Liver (tissue), 9 donors: ENCODE data around the gene POLDIP3. TPM values are rescaled to one million over a fixed set of nuclear protein-coding genes. Genes with fewer than 3 reads are reported as not detected.

ENCODE experiments used
- DNase-seq: peaks from one replicate; pipeline ENCODE4 v3.0.0-alpha.2; 2017; ENCODE audit warnings: low spot score
- H3K27ac ChIP-seq, 2 donors: one replicate each; pipeline ENCODE4 v1.7.0; 2013; ENCODE audit warnings: inconsistent platforms in 2 of 2, low read length in 2 of 2, control low read depth in 1 of 2, low read depth in 1 of 2, mild to moderate bottlenecking in 1 of 2
- H3K27me3 ChIP-seq, 4 donors: one replicate each; pipeline versions ENCODE4 v1.6.1 to v1.7.0; 2013; ENCODE audit warnings: low read length in 3 of 4, inconsistent platforms in 1 of 4, mild to moderate bottlenecking in 1 of 4, moderate library complexity in 1 of 4; ENCODE audit not compliant: control insufficient read depth in 4 of 4, insufficient read depth in 4 of 4
- H3K36me3 ChIP-seq, 4 donors: one replicate each; pipeline versions ENCODE4 v1.6.1 to v1.7.0; 2013; ENCODE audit warnings: low read length in 3 of 4, mild to moderate bottlenecking in 3 of 4, low read depth in 1 of 4, moderate library complexity in 1 of 4; ENCODE audit not compliant: control insufficient read depth in 4 of 4, insufficient read depth in 3 of 4
- H3K4me1 ChIP-seq, 4 donors: one replicate each; pipeline versions ENCODE4 v1.6.1 to v1.7.0; 2013; ENCODE audit warnings: low read length in 3 of 4, mild to moderate bottlenecking in 3 of 4, moderate library complexity in 1 of 4; ENCODE audit not compliant: control insufficient read depth in 4 of 4, insufficient read depth in 4 of 4
- H3K4me3 ChIP-seq, 3 donors: one replicate each; pipeline versions ENCODE4 v1.6.1 to v1.7.0; 2013; ENCODE audit warnings: low read length in 3 of 3, control low read depth in 1 of 3, low read depth in 1 of 3, mild to moderate bottlenecking in 1 of 3
- H3K9ac ChIP-seq, 2 donors: one replicate each; pipeline ENCODE4 v1.7.0; 2013; ENCODE audit warnings: low read length in 2 of 2, mild to moderate bottlenecking in 2 of 2, moderate library complexity in 2 of 2, control low read depth in 1 of 2, low read depth in 1 of 2
- H3K9me3 ChIP-seq, 4 donors: one replicate each; pipeline versions ENCODE4 v1.6.1 to v1.7.0; 2013; ENCODE audit warnings: low read length in 3 of 4; ENCODE audit not compliant: control insufficient read depth in 4 of 4
- EGR1 ChIP-seq, 2 donors: IDR thresholded peaks; 2 replicates each; pipeline ENCODE4 v1.6.1; 2016 to 2018; ENCODE audit warnings: antibody characterized with exemption in 2 of 2, low read depth in 2 of 2
- FOXA1 ChIP-seq: IDR thresholded peaks from 2 replicates; pipeline ENCODE4 v1.6.1; 2016; ENCODE audit warnings: antibody characterized with exemption
- FOXA2 ChIP-seq: IDR thresholded peaks from 2 replicates; pipeline ENCODE4 v1.6.1; 2016; ENCODE audit warnings: antibody characterized with exemption
- GABPA ChIP-seq, 2 donors: IDR thresholded peaks in 1 of 2; conservative IDR thresholded peaks in 1 of 2; 2 replicates each; pipeline ENCODE4 v1.6.1; 2016; ENCODE audit warnings: antibody characterized with exemption in 2 of 2, mild to moderate bottlenecking in 1 of 2, moderate library complexity in 1 of 2
- HNF4A ChIP-seq, 2 donors: conservative IDR thresholded peaks; 2 replicates each; pipeline ENCODE4 v1.6.1; 2016; ENCODE audit warnings: antibody characterized with exemption in 2 of 2, mild to moderate bottlenecking in 2 of 2
- HNF4G ChIP-seq: IDR thresholded peaks from 2 replicates; pipeline ENCODE4 v1.6.1; 2016; ENCODE audit warnings: antibody characterized with exemption
- JUND ChIP-seq, 2 donors: IDR thresholded peaks; 2 replicates each; pipeline ENCODE4 v1.6.1; 2016; ENCODE audit warnings: antibody characterized with exemption in 2 of 2
- RAD21 ChIP-seq, 2 donors: IDR thresholded peaks; 2 replicates each; pipeline ENCODE4 v1.6.1; 2016; ENCODE audit warnings: antibody characterized with exemption in 2 of 2, mild to moderate bottlenecking in 2 of 2
- REST ChIP-seq: IDR thresholded peaks from 2 replicates; pipeline ENCODE4 v1.6.1; 2016; ENCODE audit warnings: antibody characterized with exemption, mild to moderate bottlenecking
- RXRA ChIP-seq, 2 donors: IDR thresholded peaks; 2 replicates each; pipeline ENCODE4 v1.6.1; 2017 to 2018; ENCODE audit warnings: antibody characterized with exemption in 2 of 2, mild to moderate bottlenecking in 1 of 2
- SP1 ChIP-seq: IDR thresholded peaks from 2 replicates; pipeline ENCODE4 v1.6.1; 2018; ENCODE audit warnings: antibody characterized with exemption, mild to moderate bottlenecking
- YY1 ChIP-seq: IDR thresholded peaks from 2 replicates; pipeline ENCODE4 v1.6.1; 2016; ENCODE audit warnings: antibody characterized with exemption, mild to moderate bottlenecking
- ZBTB33 ChIP-seq: IDR thresholded peaks from 2 replicates; pipeline ENCODE4 v1.6.1; 2016; ENCODE audit warnings: antibody characterized with exemption
- WGBS: extraction: QIAGEN DNeasy Blood & Tissue Kit; methylation state at CpG from one replicate; pipeline ENCODE4 v1.1.7; 2013; 5-methylcytosine and 5-hydroxymethylcytosine counted together
- polyA plus RNA-seq, 2 donors: library from polyadenylated mRNA; stranded (reverse) in 1 of 2; unstranded in 1 of 2; fragments of 200-250 nt in 1 of 2; fragments of >200 nt in 1 of 2; fragmentation: Nextera tagmentation in 1 of 2; extraction: Ambion mirVana in 1 of 2; gene quantifications; one replicate each; pipeline versions ENCODE4 v1.2.1 to v1.2.3, GENCODE V29; 2013 to 2015
- total RNA-seq, 2 donors: library from RNA; depleted of rRNA; stranded (reverse); fragments of >200 nt; gene quantifications; one replicate each; pipeline ENCODE4 v1.2.3, GENCODE V29; 2014
- TF ChIP-seq, protein P1 (sequence below): fragments of 150-350 bp; IDR thresholded peaks from 2 replicates; pipeline ENCODE4 v1.5.1; 2017; ENCODE audit warnings: improper control_type of control experiment, low read depth, low read length; ENCODE audit not compliant: missing input control
- TF ChIP-seq, protein P2 (sequence below): IDR thresholded peaks from 2 replicates; pipeline ENCODE4 v1.6.1; 2016; ENCODE audit warnings: antibody characterized with exemption
- donor health status: healthy.
- donor health status: healthy.
- donor health status: healthy.
- donor health status: healthy.
- donor health status: healthy.

The POLDIP3 gene
- total and polyA plus RNA-seq, 4 donors: 14.6 to 22.5 (median 18.0) TPM

GRCh38 chr22:42587588-42588175 lies 27.0 kb downstream of the POLDIP3 start:
- H3K27ac ChIP-seq: no peak overlapping the region
- WGBS: 89% methylated on average over 5 of the region's 5 CpGs

DNA sequence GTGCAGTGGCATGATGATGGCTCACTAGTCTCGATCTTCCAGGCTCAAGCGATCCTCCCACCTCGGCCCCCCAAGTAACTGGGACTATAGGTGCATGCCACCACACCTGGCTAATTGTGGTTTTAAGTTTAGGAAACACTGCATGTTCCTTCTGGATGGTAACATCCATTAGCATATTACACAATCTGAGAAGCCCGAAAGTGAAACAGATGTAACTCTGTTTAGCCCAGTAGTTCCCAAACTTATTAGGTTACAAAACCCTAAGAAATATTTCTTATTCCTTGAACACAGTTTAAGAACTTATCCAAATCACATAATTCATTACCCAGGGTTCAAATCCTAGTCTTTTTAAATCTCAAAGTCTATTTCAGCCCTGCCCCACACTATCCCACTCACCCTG lies 28.3 kb downstream of the POLDIP3 start:
- Histone ChIP-seq H3K36me3 (peaks cover 21 to 64% (median 33%) of the 10 kb centered on the region in 4 donors), H3K9me3 (no peaks in the 10 kb centered on the region), H3K9ac (no peak overlapping the region), H3K27ac (no peak overlapping the region), H3K4me3 (no peak overlapping the region), H3K27me3 (no peaks in the 10 kb centered on the region), H3K4me1 (peaks cover 0 to 6% (median 2%) of the 10 kb centered on the region in 4 donors)
- WGBS: 93% methylated on average over 4 of the region's 4 CpGs
- TF ChIP-seq SP1: no peak
- no peak for TF ChIP-seq JUND (IDR thresholded peaks at IDR 0.05)
- TF ChIP-seq, protein P1, sequence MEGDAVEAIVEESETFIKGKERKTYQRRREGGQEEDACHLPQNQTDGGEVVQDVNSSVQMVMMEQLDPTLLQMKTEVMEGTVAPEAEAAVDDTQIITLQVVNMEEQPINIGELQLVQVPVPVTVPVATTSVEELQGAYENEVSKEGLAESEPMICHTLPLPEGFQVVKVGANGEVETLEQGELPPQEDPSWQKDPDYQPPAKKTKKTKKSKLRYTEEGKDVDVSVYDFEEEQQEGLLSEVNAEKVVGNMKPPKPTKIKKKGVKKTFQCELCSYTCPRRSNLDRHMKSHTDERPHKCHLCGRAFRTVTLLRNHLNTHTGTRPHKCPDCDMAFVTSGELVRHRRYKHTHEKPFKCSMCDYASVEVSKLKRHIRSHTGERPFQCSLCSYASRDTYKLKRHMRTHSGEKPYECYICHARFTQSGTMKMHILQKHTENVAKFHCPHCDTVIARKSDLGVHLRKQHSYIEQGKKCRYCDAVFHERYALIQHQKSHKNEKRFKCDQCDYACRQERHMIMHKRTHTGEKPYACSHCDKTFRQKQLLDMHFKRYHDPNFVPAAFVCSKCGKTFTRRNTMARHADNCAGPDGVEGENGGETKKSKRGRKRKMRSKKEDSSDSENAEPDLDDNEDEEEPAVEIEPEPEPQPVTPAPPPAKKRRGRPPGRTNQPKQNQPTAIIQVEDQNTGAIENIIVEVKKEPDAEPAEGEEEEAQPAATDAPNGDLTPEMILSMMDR: no peak
- no peak for TF ChIP-seq GABPA (IDR thresholded peaks at IDR 0.05 in 1 of 2, conservative IDR thresholded peaks at IDR 0.05 in 1 of 2)
- no peak for TF ChIP-seq YY1
- TF ChIP-seq HNF4A (conservative IDR thresholded peaks at IDR 0.05): no peak
- TF ChIP-seq, protein P2, sequence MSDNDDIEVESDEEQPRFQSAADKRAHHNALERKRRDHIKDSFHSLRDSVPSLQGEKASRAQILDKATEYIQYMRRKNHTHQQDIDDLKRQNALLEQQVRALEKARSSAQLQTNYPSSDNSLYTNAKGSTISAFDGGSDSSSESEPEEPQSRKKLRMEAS: no peak
- no peak for TF ChIP-seq RXRA (IDR thresholded peaks at IDR 0.05)
- TF ChIP-seq HNF4G: no peak
- TF ChIP-seq FOXA1: no peak
- TF ChIP-seq EGR1 (IDR thresholded peaks at IDR 0.05; ENCODE audit: low read depth in 2 of 2): no peak
- TF ChIP-seq ZBTB33: no peak
- no peak for TF ChIP-seq REST
- no peak for TF ChIP-seq RAD21 (IDR thresholded peaks at IDR 0.05)
- no peak for DNase-seq

More at GRCh38 chr22:42587588-42588175, 27.0 kb downstream of the POLDIP3 start:
- Histone ChIP-seq H3K9ac (no peak overlapping the region), H3K27me3 (no peaks in the 10 kb centered on the region), H3K9me3 (no peaks in the 10 kb centered on the region), H3K4me3 (no peak overlapping the region), H3K4me1 (no peaks in the 10 kb centered on the region), H3K36me3 (peaks cover 27 to 77% (median 43%) of the 10 kb centered on the region in 4 donors)
- TF ChIP-seq FOXA2 (no peak), REST (no peak)
- DNase-seq: no peak
